OCI-LY7 (cell line): Measurements from ENCODE around the gene COLEC12. TPM values are rescaled to one million over a fixed set of nuclear protein-coding genes. Genes with fewer than 3 reads are reported as not detected.

Experiments
- BruUV-seq: library from RNA; stranded (reverse); fragments of 400-500 nt; replicated peaks from 2 replicates; lab custom pipeline; 2021; lab: Mats Ljungman, UMichigan
- CTCF ChIA-PET: fragments of 300-600 bp; sonication (Branson Sonifier 250); formaldehyde crosslinking; loops from one replicate; lab custom pipeline; 2022; ENCODE audit warnings: antibody characterized with exemption; ENCODE audit not compliant: unreplicated experiment; lab: Charles Lee
- POLR2A ChIA-PET: fragments of 300-600 bp; sonication (Branson Sonifier 250); formaldehyde crosslinking; loops from one replicate; lab custom pipeline; 2022; ENCODE audit warnings: antibody characterized with exemption; lab: Charles Lee
- DNase-seq: peaks from one replicate; pipeline ENCODE4 v3.0.0-alpha.2; 2015; ENCODE audit warnings: low spot score
- H2AFZ ChIP-seq: fragments of 200-600 bp; sonication (generic), shearing (Covaris generic); 2 replicates; pipeline ENCODE4 v1.6.1; 2014; ENCODE audit warnings: mild to moderate bottlenecking, antibody characterized with exemption, low read length, moderate library complexity
- H3K27ac ChIP-seq: fragments of 200-600 bp; sonication (generic); 2 replicates; pipeline ENCODE4 v1.5.1; 2014; ENCODE audit warnings: mixed run types, low read depth, mild to moderate bottlenecking, moderate library complexity, low read length, inconsistent platforms; ENCODE audit not compliant: poor library complexity, severe bottlenecking
- H3K36me3 ChIP-seq: fragments of 200-600 bp; sonication (generic); 2 replicates; pipeline ENCODE4 v1.6.1; 2014; ENCODE audit warnings: mild to moderate bottlenecking, antibody characterized with exemption, low read length, moderate library complexity, mixed read lengths; ENCODE audit not compliant: insufficient read depth
- H3K4me1 ChIP-seq: fragments of 200-600 bp; sonication (generic); 2 replicates; pipeline ENCODE4 v1.5.1; 2014; ENCODE audit warnings: mild to moderate bottlenecking, low read length; ENCODE audit not compliant: insufficient read depth, poor library complexity, severe bottlenecking
- H3K4me2 ChIP-seq: fragments of 200-600 bp; sonication (generic); 2 replicates; pipeline ENCODE4 v1.6.1; 2014; ENCODE audit warnings: mild to moderate bottlenecking, low read length
- H3K4me3 ChIP-seq: fragments of 200-600 bp; sonication (generic); 2 replicates; pipeline ENCODE4 v1.5.1; 2014; ENCODE audit warnings: mild to moderate bottlenecking, low read depth, low read length; ENCODE audit not compliant: poor library complexity, severe bottlenecking
- H3K79me2 ChIP-seq: fragments of 200-600 bp; sonication (generic); 2 replicates; pipeline ENCODE4 v1.6.1; 2016; ENCODE audit warnings: low read depth, mild to moderate bottlenecking, low read length, moderate library complexity, mixed read lengths; ENCODE audit not compliant: insufficient read depth
- H3K9me2 ChIP-seq: fragments of 200-600 bp; sonication (generic); 2 replicates; pipeline ENCODE4 v1.6.1; 2016; ENCODE audit warnings: mild to moderate bottlenecking, low read length, mixed read lengths; ENCODE audit not compliant: insufficient read depth
- H3K9me3 ChIP-seq: fragments of 200-600 bp; sonication (generic); 2 replicates; pipeline ENCODE4 v1.6.1; 2014; ENCODE audit warnings: mild to moderate bottlenecking, mixed run types, low read length, mixed read lengths
- H4K20me1 ChIP-seq: fragments of 200-600 bp; sonication (generic); 2 replicates; pipeline ENCODE4 v1.6.1; 2014; ENCODE audit warnings: mild to moderate bottlenecking, antibody characterized with exemption, low read length, moderate library complexity, mixed read lengths; ENCODE audit not compliant: insufficient read depth
- EZH2phosphoT487 ChIP-seq: fragments of 200-600 bp; sonication (generic); IDR thresholded peaks from 2 replicates; pipeline ENCODE4 v1.6.1; 2018; ENCODE audit warnings: low read depth, borderline replicate concordance, mild to moderate bottlenecking, mixed run types, antibody characterized with exemption, low read length, moderate library complexity, mixed read lengths
- intact Hi-C: fragments of 100-400 bp; cut with micrococcal nuclease; formaldehyde crosslinking; loops from one replicate; pipeline ENCODE4 v1.10.0; 2022; ENCODE audit not compliant: unreplicated experiment
- total RNA-seq, 2 experiments: library from RNA; depleted of rRNA in 1 of 2; stranded (reverse); fragments of >200 nt in 1 of 2; shearing (Covaris generic) in 1 of 2; gene quantifications; 2 replicates each; pipeline ENCODE4 v1.2.3, GENCODE V29; 2014 to 2022
- TF ChIP-seq, protein P1 (sequence below): fragments of 200-600 bp; sonication (generic); conservative IDR thresholded peaks from 2 replicates; pipeline ENCODE4 v1.5.1; 2014; ENCODE audit warnings: mild to moderate bottlenecking, antibody characterized with exemption, low read length, moderate library complexity, mixed read lengths

Gene COLEC12
- total RNA-seq, 2 experiments from 2014 or later, result not detected

- POLR2A ChIA-PET, result no interaction called here
- Histone ChIP-seq H4K20me1 (no peaks in the 10 kb centered on the region), H3K4me3 (no peak overlapping the region), H3K36me3 (no peaks in the 10 kb centered on the region), H3K9me3 (no peaks in the 10 kb centered on the region), H3K9me2 (no peaks in the 10 kb centered on the region), H3K4me2 (no peak overlapping the region), H2AFZ (no peak overlapping the region), H3K27ac (no peak overlapping the region), H3K4me1 (no peaks in the 10 kb centered on the region), H3K79me2 (no peaks in the 10 kb centered on the region)
- no peak for TF ChIP-seq EZH2phosphoT487
- intact Hi-C loops, result no loop called here
- no TSS peak for BruUV-seq
- no peak for DNase-seq
- CTCF ChIA-PET, result no interaction called here
Measured at GRCh38 chr18:395456-396250, 104.8 kb downstream of the COLEC12 start.

- no peak overlapping the region for H3K27ac ChIP-seq
- no peak overlapping the region for H3K4me2 ChIP-seq
- CTCF ChIA-PET, result no interaction called here
- no peaks in the 10 kb centered on the region for H3K79me2 ChIP-seq
- POLR2A ChIA-PET, result no interaction called here
- H4K20me1 ChIP-seq, result no peaks in the 10 kb centered on the region
- H2AFZ ChIP-seq, result no peak overlapping the region
- H3K36me3 ChIP-seq, result no peaks in the 10 kb centered on the region
- TF ChIP-seq, protein P1, sequence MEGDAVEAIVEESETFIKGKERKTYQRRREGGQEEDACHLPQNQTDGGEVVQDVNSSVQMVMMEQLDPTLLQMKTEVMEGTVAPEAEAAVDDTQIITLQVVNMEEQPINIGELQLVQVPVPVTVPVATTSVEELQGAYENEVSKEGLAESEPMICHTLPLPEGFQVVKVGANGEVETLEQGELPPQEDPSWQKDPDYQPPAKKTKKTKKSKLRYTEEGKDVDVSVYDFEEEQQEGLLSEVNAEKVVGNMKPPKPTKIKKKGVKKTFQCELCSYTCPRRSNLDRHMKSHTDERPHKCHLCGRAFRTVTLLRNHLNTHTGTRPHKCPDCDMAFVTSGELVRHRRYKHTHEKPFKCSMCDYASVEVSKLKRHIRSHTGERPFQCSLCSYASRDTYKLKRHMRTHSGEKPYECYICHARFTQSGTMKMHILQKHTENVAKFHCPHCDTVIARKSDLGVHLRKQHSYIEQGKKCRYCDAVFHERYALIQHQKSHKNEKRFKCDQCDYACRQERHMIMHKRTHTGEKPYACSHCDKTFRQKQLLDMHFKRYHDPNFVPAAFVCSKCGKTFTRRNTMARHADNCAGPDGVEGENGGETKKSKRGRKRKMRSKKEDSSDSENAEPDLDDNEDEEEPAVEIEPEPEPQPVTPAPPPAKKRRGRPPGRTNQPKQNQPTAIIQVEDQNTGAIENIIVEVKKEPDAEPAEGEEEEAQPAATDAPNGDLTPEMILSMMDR, result no peak
- no peak for TF ChIP-seq EZH2phosphoT487
- H3K9me3 ChIP-seq, result no peaks in the 10 kb centered on the region
- intact Hi-C loops, result no loop called here
- no peak overlapping the region for H3K4me3 ChIP-seq
- no peaks in the 10 kb centered on the region for H3K9me2 ChIP-seq
- no TSS peak for BruUV-seq
- DNase-seq, result no peak
- no peaks in the 10 kb centered on the region for H3K4me1 ChIP-seq
Measured at GRCh38 chr18:394987-395362, 105.5 kb downstream of the COLEC12 start.

GRCh38 chr18:394262-394986, 106.1 kb downstream of the COLEC12 start:
- H3K4me1 ChIP-seq, result no peaks in the 10 kb centered on the region
- BruUV-seq, result no TSS peak
- no peak overlapping the region for H2AFZ ChIP-seq
- DNase-seq, result no peak
- ChIA-PET CTCF (no interaction called here), POLR2A (no interaction called here)
- no peaks in the 10 kb centered on the region for H3K9me2 ChIP-seq
- H4K20me1 ChIP-seq, result no peaks in the 10 kb centered on the region
- H3K4me2 ChIP-seq, result no peak overlapping the region
- no peaks in the 10 kb centered on the region for H3K79me2 ChIP-seq
- intact Hi-C loops, result no loop called here
- H3K27ac ChIP-seq, result no peak overlapping the region
- H3K9me3 ChIP-seq, result no peaks in the 10 kb centered on the region
- no peak for TF ChIP-seq EZH2phosphoT487
- TF ChIP-seq, protein P1, result no peak
- H3K4me3 ChIP-seq, result no peak overlapping the region
- H3K36me3 ChIP-seq, result no peaks in the 10 kb centered on the region
